HS-5 (cell line): ENCODE measurements around the gene ING3.
"Not testable (repeated sequence)": the region's sequence is repeated elsewhere in the genome, so short reads cannot be mapped to it uniquely, and the experiment has no call there.

Experiments used
- DNase-seq: peaks from one replicate; pipeline ENCODE4 v3.0.0-alpha.2; 2012; ENCODE audit warnings: low read depth

ING3 gene

GRCh38 chr7:121002048-121002756, 51.6 kb downstream of the ING3 start:
- no peak for DNase-seq

- DNase-seq = no peak
Measured at GRCh38 chr7:121002757-121003200, 52.2 kb downstream of the ING3 start.

GRCh38 chr7:121003986-121004685, 53.6 kb downstream of the ING3 start:
- DNase-seq = no peak

GRCh38 chr7:121005058-121005457, 54.5 kb downstream of the ING3 start:
- not testable (repeated sequence) for DNase-seq

- DNase-seq = no peak
Measured at GRCh38 chr7:121005996-121006584, 55.5 kb downstream of the ING3 start.

- DNase-seq = no peak
Measured at GRCh38 chr7:121006711-121007315, 56.2 kb downstream of the ING3 start.

- no peak for DNase-seq
Measured at GRCh38 chr7:121008816-121009215, 58.2 kb downstream of the ING3 start.

- DNase-seq = no peak
Measured at GRCh38 chr7:121011401-121011800, 60.8 kb downstream of the ING3 start.

GRCh38 chr7:121012170-121012874, 61.7 kb downstream of the ING3 start:
- DNase-seq = no peak

GRCh38 chr7:121012919-121013318, 62.3 kb downstream of the ING3 start:
- DNase-seq = no peak

GRCh38 chr7:121015560-121015959, 65.0 kb downstream of the ING3 start:
- DNase-seq = no peak

GRCh38 chr7:121016966-121017365, 66.4 kb downstream of the ING3 start:
- DNase-seq = no peak

GRCh38 chr7:121017586-121017985, 67.0 kb downstream of the ING3 start:
- DNase-seq = no peak

- no peak for DNase-seq
Measured at GRCh38 chr7:121019018-121019417, 68.4 kb downstream of the ING3 start.

GRCh38 chr7:121020249-121020988, 69.8 kb downstream of the ING3 start:
- DNase-seq = peak; percentile 41

- DNase-seq = no peak
Measured at GRCh38 chr7:121020989-121021969, 70.7 kb downstream of the ING3 start.

GRCh38 chr7:121023194-121023593, 72.6 kb downstream of the ING3 start:
- no peak for DNase-seq

GRCh38 chr7:121023683-121024511, 73.3 kb downstream of the ING3 start:
- no peak for DNase-seq

- no peak for DNase-seq
Measured at GRCh38 chr7:121024611-121025010, 74.0 kb downstream of the ING3 start.
